DOHH2 (cell line): ENCODE data around the gene EDC3.

Source experiments
- EZH2phosphoT487 ChIP-seq: fragments of 200-600 bp; sonication (generic); IDR thresholded peaks from 2 replicates; pipeline ENCODE4 v1.6.1; 2017; ENCODE audit warnings: borderline replicate concordance, mild to moderate bottlenecking, antibody characterized with exemption, low read length, moderate library complexity, mixed read lengths
- TF ChIP-seq, protein P1 (sequence below): fragments of 200-600 bp; sonication (generic); IDR thresholded peaks from one replicate; pipeline ENCODE4 v1.5.1; 2014; ENCODE audit warnings: antibody characterized with exemption, mild to moderate bottlenecking, low read depth, low read length; ENCODE audit not compliant: poor library complexity, severe bottlenecking

DNA sequence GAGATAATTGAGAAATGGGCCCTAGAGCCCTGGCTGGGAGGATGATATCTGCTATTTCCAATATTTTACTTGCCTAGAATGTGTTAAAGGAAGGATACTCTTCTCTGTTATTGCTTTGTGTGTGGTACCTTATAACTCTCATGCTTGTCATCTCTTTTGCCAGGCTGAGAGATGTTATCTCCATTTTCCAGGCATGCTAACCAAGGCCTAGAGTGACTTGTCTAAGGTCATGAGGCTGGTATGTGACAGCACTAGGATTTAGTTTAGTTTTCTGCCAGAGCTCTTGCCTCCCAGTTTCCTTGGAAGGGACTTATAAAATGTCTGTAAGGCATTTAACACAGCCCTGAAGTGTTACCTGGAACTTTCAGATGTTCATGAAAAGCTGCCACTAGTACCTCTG, 78.8 kb downstream of the EDC3 start:
- TF ChIP-seq, protein P1, sequence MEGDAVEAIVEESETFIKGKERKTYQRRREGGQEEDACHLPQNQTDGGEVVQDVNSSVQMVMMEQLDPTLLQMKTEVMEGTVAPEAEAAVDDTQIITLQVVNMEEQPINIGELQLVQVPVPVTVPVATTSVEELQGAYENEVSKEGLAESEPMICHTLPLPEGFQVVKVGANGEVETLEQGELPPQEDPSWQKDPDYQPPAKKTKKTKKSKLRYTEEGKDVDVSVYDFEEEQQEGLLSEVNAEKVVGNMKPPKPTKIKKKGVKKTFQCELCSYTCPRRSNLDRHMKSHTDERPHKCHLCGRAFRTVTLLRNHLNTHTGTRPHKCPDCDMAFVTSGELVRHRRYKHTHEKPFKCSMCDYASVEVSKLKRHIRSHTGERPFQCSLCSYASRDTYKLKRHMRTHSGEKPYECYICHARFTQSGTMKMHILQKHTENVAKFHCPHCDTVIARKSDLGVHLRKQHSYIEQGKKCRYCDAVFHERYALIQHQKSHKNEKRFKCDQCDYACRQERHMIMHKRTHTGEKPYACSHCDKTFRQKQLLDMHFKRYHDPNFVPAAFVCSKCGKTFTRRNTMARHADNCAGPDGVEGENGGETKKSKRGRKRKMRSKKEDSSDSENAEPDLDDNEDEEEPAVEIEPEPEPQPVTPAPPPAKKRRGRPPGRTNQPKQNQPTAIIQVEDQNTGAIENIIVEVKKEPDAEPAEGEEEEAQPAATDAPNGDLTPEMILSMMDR, result no peak
- no peak for TF ChIP-seq EZH2phosphoT487
